ENCODE data around the gene LYRM7.

The LYRM7 gene

GRCh38 chr5:131225282-131225974 lies 54.7 kb downstream of the LYRM7 start:
- H3K27ac ChIP-seq (ENCODE audit: low read length, poor library complexity, severe bottlenecking): no peak overlapping the region
- no peak for DNase-seq
- no peak overlapping the region for H2BK12ac ChIP-seq (ENCODE audit: low read length in 2 of 2)
- no peaks in the 10 kb centered on the region for H3K27me3 ChIP-seq (ENCODE audit: control insufficient read depth in 1 of 2, insufficient read depth in 1 of 2, low read length in 2 of 2)
- no peaks in the 10 kb centered on the region for H3K9me3 ChIP-seq (ENCODE audit: control insufficient read depth, low read length)
- no peak overlapping the region for H3K9ac ChIP-seq (ENCODE audit: low read length)
- H3K79me1 ChIP-seq (replicated peaks; ENCODE audit: low read length, poor library complexity, severe bottlenecking): no peaks in the 10 kb centered on the region
- H4K91ac ChIP-seq (ENCODE audit: low read length): no peak overlapping the region
- no peak overlapping the region for H2AFZ ChIP-seq (ENCODE audit: low read depth, low read length)
- no peak overlapping the region for H2BK120ac ChIP-seq (ENCODE audit: low read depth, low read length)
- no peak overlapping the region for H2BK5ac ChIP-seq (ENCODE audit: low read depth, low read length, poor library complexity, severe bottlenecking)
- no peak overlapping the region for H2AK5ac ChIP-seq (ENCODE audit: low read length, severe bottlenecking)
- H3K36me3 ChIP-seq (ENCODE audit: control insufficient read depth in 1 of 2, insufficient read depth in 2 of 2, low read depth in 1 of 2, low read length in 2 of 2): no peaks in the 10 kb centered on the region
- no peak overlapping the region for H3K18ac ChIP-seq (ENCODE audit: low read depth in 1 of 2, low read length in 2 of 2)
- H3K4ac ChIP-seq (ENCODE audit: low read depth in 1 of 2, low read length in 2 of 2): no peak overlapping the region
- no peak overlapping the region for H3K23ac ChIP-seq (ENCODE audit: low read length in 2 of 2)
- no peak overlapping the region for H3K4me2 ChIP-seq (ENCODE audit: low read length, poor library complexity, severe bottlenecking)
- H4K8ac ChIP-seq (ENCODE audit: low read length): no peak overlapping the region
- no peaks in the 10 kb centered on the region for H3K4me1 ChIP-seq (ENCODE audit: control insufficient read depth, insufficient read depth, low read depth, low read length)
- no peak overlapping the region for H2BK15ac ChIP-seq (ENCODE audit: low read depth, poor library complexity, severe bottlenecking)
- H3K14ac ChIP-seq (ENCODE audit: low read length in 2 of 2): no peak overlapping the region
- 70% methylated on average over 3 of the region's 4 CpGs for WGBS
- H3K4me3 ChIP-seq (ENCODE audit: insufficient read depth in 1 of 2, low read depth in 1 of 2, low read length in 2 of 2): no peak overlapping the region

- no peak overlapping the region for H3K27ac ChIP-seq (ENCODE audit: low read length, poor library complexity, severe bottlenecking)
- no peak overlapping the region for H2AFZ ChIP-seq (ENCODE audit: low read depth, low read length)
- WGBS: 88% methylated on average over 2 of the region's 2 CpGs
- no peak overlapping the region for H3K23ac ChIP-seq (ENCODE audit: low read length in 2 of 2)
- H3K36me3 ChIP-seq (ENCODE audit: control insufficient read depth in 1 of 2, insufficient read depth in 2 of 2, low read depth in 1 of 2, low read length in 2 of 2): no peaks in the 10 kb centered on the region
- H3K4ac ChIP-seq (ENCODE audit: low read depth in 1 of 2, low read length in 2 of 2): no peak overlapping the region
- H3K79me1 ChIP-seq (replicated peaks; ENCODE audit: low read length, poor library complexity, severe bottlenecking): no peaks in the 10 kb centered on the region
- no peak overlapping the region for H2BK15ac ChIP-seq (ENCODE audit: low read depth, poor library complexity, severe bottlenecking)
- H4K91ac ChIP-seq (ENCODE audit: low read length): no peak overlapping the region
- H2BK5ac ChIP-seq (ENCODE audit: low read depth, low read length, poor library complexity, severe bottlenecking): no peak overlapping the region
- no peaks in the 10 kb centered on the region for H3K27me3 ChIP-seq (ENCODE audit: control insufficient read depth in 1 of 2, insufficient read depth in 1 of 2, low read length in 2 of 2)
- no peaks in the 10 kb centered on the region for H3K9me3 ChIP-seq (ENCODE audit: control insufficient read depth, low read length)
- no peak overlapping the region for H3K14ac ChIP-seq (ENCODE audit: low read length in 2 of 2)
- no peak overlapping the region for H2BK120ac ChIP-seq (ENCODE audit: low read depth, low read length)
- no peaks in the 10 kb centered on the region for H3K4me1 ChIP-seq (ENCODE audit: control insufficient read depth, insufficient read depth, low read depth, low read length)
- H3K9ac ChIP-seq (ENCODE audit: low read length): no peak overlapping the region
- no peak overlapping the region for H2BK12ac ChIP-seq (ENCODE audit: low read length in 2 of 2)
- H4K8ac ChIP-seq (ENCODE audit: low read length): no peak overlapping the region
- no peak overlapping the region for H3K18ac ChIP-seq (ENCODE audit: low read depth in 1 of 2, low read length in 2 of 2)
- DNase-seq: no peak
- H3K4me2 ChIP-seq (ENCODE audit: low read length, poor library complexity, severe bottlenecking): no peak overlapping the region
- no peak overlapping the region for H2AK5ac ChIP-seq (ENCODE audit: low read length, severe bottlenecking)
- H3K4me3 ChIP-seq (ENCODE audit: insufficient read depth in 1 of 2, low read depth in 1 of 2, low read length in 2 of 2): no peak overlapping the region
Measured at GRCh38 chr5:131226899-131227298, 56.2 kb downstream of the LYRM7 start.

- Histone ChIP-seq H3K4me2 (ENCODE audit: low read length, poor library complexity, severe bottlenecking) (no peak overlapping the region), H2BK120ac (ENCODE audit: low read depth, low read length) (no peak overlapping the region), H3K9ac (ENCODE audit: low read length) (no peak overlapping the region), H3K27me3 (ENCODE audit: control insufficient read depth in 1 of 2, insufficient read depth in 1 of 2, low read length in 2 of 2) (no peaks in the 10 kb centered on the region), H3K9me3 (ENCODE audit: control insufficient read depth, low read length) (no peaks in the 10 kb centered on the region), H2BK12ac (ENCODE audit: low read length in 2 of 2) (no peak overlapping the region), H2AK5ac (ENCODE audit: low read length, severe bottlenecking) (no peak overlapping the region), H2AFZ (ENCODE audit: low read depth, low read length) (no peak overlapping the region), H3K18ac (ENCODE audit: low read depth in 1 of 2, low read length in 2 of 2) (no peak overlapping the region), H4K8ac (ENCODE audit: low read length) (no peak overlapping the region), H4K91ac (ENCODE audit: low read length) (no peak overlapping the region), H3K36me3 (ENCODE audit: control insufficient read depth in 1 of 2, insufficient read depth in 2 of 2, low read depth in 1 of 2, low read length in 2 of 2) (no peaks in the 10 kb centered on the region), H3K4me3 (ENCODE audit: insufficient read depth in 1 of 2, low read depth in 1 of 2, low read length in 2 of 2) (no peak overlapping the region), H3K14ac (ENCODE audit: low read length in 2 of 2) (no peak overlapping the region), H3K4me1 (ENCODE audit: control insufficient read depth, insufficient read depth, low read depth, low read length) (no peaks in the 10 kb centered on the region), H3K27ac (ENCODE audit: low read length, poor library complexity, severe bottlenecking) (no peak overlapping the region), H3K79me1 (replicated peaks; ENCODE audit: low read length, poor library complexity, severe bottlenecking) (no peaks in the 10 kb centered on the region), H3K4ac (ENCODE audit: low read depth in 1 of 2, low read length in 2 of 2) (no peak overlapping the region), H2BK5ac (ENCODE audit: low read depth, low read length, poor library complexity, severe bottlenecking) (no peak overlapping the region), H2BK15ac (ENCODE audit: low read depth, poor library complexity, severe bottlenecking) (no peak overlapping the region), H3K23ac (ENCODE audit: low read length in 2 of 2) (no peak overlapping the region)
- DNase-seq: no peak
- WGBS: 81% methylated on average over 1 of the region's 1 CpG
Measured at GRCh38 chr5:131228646-131229045, 57.9 kb downstream of the LYRM7 start.

GRCh38 chr5:131229623-131230022 lies 58.9 kb downstream of the LYRM7 start:
- WGBS: 81% methylated on average over 4 of the region's 4 CpGs
- H3K4me3 ChIP-seq (ENCODE audit: insufficient read depth in 1 of 2, low read depth in 1 of 2, low read length in 2 of 2): no peak overlapping the region
- H4K8ac ChIP-seq (ENCODE audit: low read length): no peak overlapping the region
- no peak for DNase-seq
- no peak overlapping the region for H3K23ac ChIP-seq (ENCODE audit: low read length in 2 of 2)
- no peak overlapping the region for H3K4me2 ChIP-seq (ENCODE audit: low read length, poor library complexity, severe bottlenecking)
- no peaks in the 10 kb centered on the region for H3K79me1 ChIP-seq (replicated peaks; ENCODE audit: low read length, poor library complexity, severe bottlenecking)
- no peak overlapping the region for H2BK5ac ChIP-seq (ENCODE audit: low read depth, low read length, poor library complexity, severe bottlenecking)
- no peak overlapping the region for H3K18ac ChIP-seq (ENCODE audit: low read depth in 1 of 2, low read length in 2 of 2)
- H3K14ac ChIP-seq (ENCODE audit: low read length in 2 of 2): no peak overlapping the region
- no peaks in the 10 kb centered on the region for H3K4me1 ChIP-seq (ENCODE audit: control insufficient read depth, insufficient read depth, low read depth, low read length)
- H2BK12ac ChIP-seq (ENCODE audit: low read length in 2 of 2): no peak overlapping the region
- H4K91ac ChIP-seq (ENCODE audit: low read length): no peak overlapping the region
- H2AK5ac ChIP-seq (ENCODE audit: low read length, severe bottlenecking): no peak overlapping the region
- H3K27me3 ChIP-seq (ENCODE audit: control insufficient read depth in 1 of 2, insufficient read depth in 1 of 2, low read length in 2 of 2): no peaks in the 10 kb centered on the region
- H3K4ac ChIP-seq (ENCODE audit: low read depth in 1 of 2, low read length in 2 of 2): no peak overlapping the region
- H2BK120ac ChIP-seq (ENCODE audit: low read depth, low read length): no peak overlapping the region
- H2BK15ac ChIP-seq (ENCODE audit: low read depth, poor library complexity, severe bottlenecking): no peak overlapping the region
- no peak overlapping the region for H3K9ac ChIP-seq (ENCODE audit: low read length)
- no peak overlapping the region for H2AFZ ChIP-seq (ENCODE audit: low read depth, low read length)
- no peaks in the 10 kb centered on the region for H3K9me3 ChIP-seq (ENCODE audit: control insufficient read depth, low read length)
- no peaks in the 10 kb centered on the region for H3K36me3 ChIP-seq (ENCODE audit: control insufficient read depth in 1 of 2, insufficient read depth in 2 of 2, low read depth in 1 of 2, low read length in 2 of 2)
- H3K27ac ChIP-seq (ENCODE audit: low read length, poor library complexity, severe bottlenecking): no peak overlapping the region
